Neuronal stem cell (in vitro differentiated cells): ENCODE measurements around the gene RIPOR3.
A peak's percentile ranks its signal among the peaks of the same experiment; 100 is the strongest.
"Not testable (repeated sequence)": the region's sequence is repeated elsewhere in the genome, so short reads cannot be mapped to it uniquely, and the experiment has no call there.

Experiments used
- DNase-seq: peaks from one replicate; pipeline ENCODE4 v3.0.0-alpha.2; 2013; ENCODE audit warnings: low spot score
- H2AFZ ChIP-seq: one replicate; pipeline ENCODE4 v1.6.1; 2013; ENCODE audit warnings: mild to moderate bottlenecking, low read length, inconsistent platforms
- H2AK5ac ChIP-seq: 2 replicates; pipeline ENCODE4 v1.6.1; 2013; ENCODE audit warnings: low read depth, mild to moderate bottlenecking, inconsistent platforms, low read length, moderate library complexity, mixed read lengths
- H2BK120ac ChIP-seq: 2 replicates; pipeline ENCODE4 v1.6.1; 2013; ENCODE audit warnings: low read depth, mild to moderate bottlenecking, inconsistent platforms, low read length, moderate library complexity, mixed read lengths
- H2BK12ac ChIP-seq: one replicate; pipeline ENCODE4 v1.6.1; 2013; ENCODE audit warnings: low read length, inconsistent platforms
- H2BK15ac ChIP-seq: 2 replicates; pipeline ENCODE4 v1.6.1; 2013; ENCODE audit warnings: mild to moderate bottlenecking, low read length, inconsistent platforms, mixed read lengths
- H2BK5ac ChIP-seq: one replicate; pipeline ENCODE4 v1.6.1; 2013; ENCODE audit warnings: inconsistent platforms, mild to moderate bottlenecking, low read length, moderate library complexity
- H3K14ac ChIP-seq: one replicate; pipeline ENCODE4 v1.6.1; 2013; ENCODE audit warnings: low read length, inconsistent platforms
- H3K18ac ChIP-seq: 2 replicates; pipeline ENCODE4 v1.6.1; 2013; ENCODE audit warnings: low read length, inconsistent platforms
- H3K23ac ChIP-seq: 2 replicates; pipeline ENCODE4 v1.6.1; 2013; ENCODE audit warnings: low read depth, mild to moderate bottlenecking, mixed read lengths, low read length, inconsistent platforms; ENCODE audit not compliant: poor library complexity
- H3K27ac ChIP-seq: replicated peaks from 3 replicates; pipeline ENCODE4 v1.5.1; 2013; ENCODE audit warnings: low read length, inconsistent platforms
- H3K27me3 ChIP-seq, 3 experiments: 2 replicates each; pipeline ENCODE4 v1.6.1; 2013; ENCODE audit warnings: low read length in 3 of 3, mild to moderate bottlenecking in 2 of 3, inconsistent platforms in 1 of 3, low read depth in 1 of 3, mixed read lengths in 1 of 3, moderate library complexity in 1 of 3; ENCODE audit not compliant: control insufficient read depth in 3 of 3, insufficient read depth in 3 of 3
- H3K36me3 ChIP-seq, 2 donors: replicated peaks in 1 of 2; 2 replicates each; pipeline ENCODE4 v1.6.1; 2013; ENCODE audit warnings: low read length in 2 of 2; ENCODE audit not compliant: control insufficient read depth in 2 of 2, insufficient read depth in 2 of 2
- H3K4ac ChIP-seq: 2 replicates; pipeline ENCODE4 v1.6.1; 2013; ENCODE audit warnings: inconsistent platforms, mild to moderate bottlenecking, low read length, moderate library complexity
- H3K4me1 ChIP-seq, 2 donors: 1 replicate in 1 of 2; 2 replicates in 1 of 2; pipeline ENCODE4 v1.6.1; 2013; ENCODE audit warnings: low read length in 2 of 2, low read depth in 1 of 2; ENCODE audit not compliant: control insufficient read depth in 2 of 2, insufficient read depth in 1 of 2
- H3K4me2 ChIP-seq: one replicate; pipeline ENCODE4 v1.6.1; 2013; ENCODE audit warnings: mild to moderate bottlenecking, low read length, inconsistent platforms; ENCODE audit not compliant: insufficient read depth, poor library complexity, severe bottlenecking
- H3K4me3 ChIP-seq, 2 donors: 2 replicates each; pipeline ENCODE4 v1.5.1; 2013; ENCODE audit warnings: low read length in 2 of 2, mild to moderate bottlenecking in 2 of 2, inconsistent platforms in 1 of 2, moderate library complexity in 1 of 2
- H3K79me1 ChIP-seq: one replicate; pipeline ENCODE4 v1.6.1; 2013; ENCODE audit warnings: low read depth, mild to moderate bottlenecking, inconsistent platforms, low read length, moderate library complexity
- H3K9ac ChIP-seq: one replicate; pipeline ENCODE4 v1.6.1; 2013; ENCODE audit warnings: mild to moderate bottlenecking, low read depth, low read length, inconsistent platforms; ENCODE audit not compliant: poor library complexity
- H3K9me3 ChIP-seq, 2 donors: replicated peaks in 1 of 2; 2 replicates each; pipeline versions ENCODE3 to v1.6.1; 2013; ENCODE audit warnings: low read length in 2 of 2, mild to moderate bottlenecking in 2 of 2, inconsistent platforms in 1 of 2, low read depth in 1 of 2, mixed read lengths in 1 of 2, moderate library complexity in 1 of 2; ENCODE audit not compliant: control insufficient read depth in 2 of 2, insufficient read depth in 1 of 2
- H4K8ac ChIP-seq: one replicate; pipeline ENCODE4 v1.6.1; 2013; ENCODE audit warnings: low read depth, mild to moderate bottlenecking, inconsistent platforms, low read length, moderate library complexity
- H4K91ac ChIP-seq: one replicate; pipeline ENCODE4 v1.6.1; 2013; ENCODE audit warnings: low read length, low read depth, mild to moderate bottlenecking, inconsistent platforms; ENCODE audit not compliant: poor library complexity
- WGBS, 2 donors: extraction: QIAGEN DNeasy Blood & Tissue Kit; methylation state at CpG; one replicate each; pipeline ENCODE4 v1.1.7; 2013; ENCODE audit warnings: missing lambda C conversion rate in 2 of 2, mixed read lengths in 1 of 2; ENCODE audit not compliant: insufficient read length in 2 of 2, insufficient replicate concordance in 1 of 2; ENCODE audit errors: extremely low coverage in 2 of 2; 5-methylcytosine and 5-hydroxymethylcytosine counted together

Gene RIPOR3

DNA sequence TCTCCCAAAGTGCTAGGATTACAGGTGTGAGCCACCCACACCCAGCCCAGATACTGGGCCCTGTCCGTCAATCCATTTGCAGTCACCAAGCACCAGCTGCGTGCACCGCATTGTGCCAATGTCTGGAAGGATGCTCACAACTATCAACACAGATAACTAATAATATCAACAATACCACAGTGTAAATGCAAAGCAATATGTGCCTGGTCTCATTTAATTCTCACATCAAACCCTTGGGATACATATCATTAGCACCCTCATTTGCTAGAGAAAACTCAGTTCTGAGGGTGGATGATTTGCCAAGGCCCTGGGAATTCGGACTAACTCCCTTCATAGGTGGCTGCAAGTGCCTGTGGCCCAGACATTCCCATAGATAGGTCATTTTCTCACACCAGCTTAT, 14.5 kb downstream of the RIPOR3 start:
- Histone ChIP-seq H2BK5ac (no peak overlapping the region), H3K36me3 (no peaks in the 10 kb centered on the region), H3K9ac (no peak overlapping the region), H3K4me2 (no peak overlapping the region), H3K18ac (no peak overlapping the region), H3K4me1 (peaks cover 4 to 5% of the 10 kb centered on the region in 2 donors), H3K4me3 (no peak overlapping the region), H3K79me1 (no peaks in the 10 kb centered on the region), H3K27me3 (no peaks in the 10 kb centered on the region), H3K9me3 (no peaks in the 10 kb centered on the region), H3K14ac (no peak overlapping the region), H2AK5ac (no peak overlapping the region), H4K91ac (no peak overlapping the region), H3K4ac (no peak overlapping the region), H3K23ac (no peak overlapping the region), H2BK120ac (no peak overlapping the region), H2AFZ (no peak overlapping the region), H2BK12ac (no peak overlapping the region), H2BK15ac (no peak overlapping the region), H3K27ac (no peak overlapping the region), H4K8ac (no peak overlapping the region)
- no peak for DNase-seq
- WGBS, 2 donors: no CpG with 5 or more reads among the region's 4 CpGs

DNA sequence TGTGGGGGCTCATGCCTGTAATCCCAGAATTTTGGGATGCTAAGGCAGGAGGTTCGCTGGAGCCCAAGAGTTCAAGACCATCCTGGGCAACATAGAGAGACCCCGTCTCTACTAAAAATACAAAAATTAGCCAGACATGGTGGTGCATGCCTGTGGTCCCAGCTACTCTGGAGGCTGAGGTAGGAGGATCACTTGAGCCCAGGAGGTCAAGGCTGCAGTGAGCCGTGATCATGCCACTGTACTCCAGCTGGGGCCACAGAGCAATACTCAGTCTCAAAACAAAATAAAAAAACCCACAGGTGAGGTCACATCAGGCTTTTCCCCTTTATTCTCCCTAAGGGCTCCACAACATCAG, 15.0 kb downstream of the RIPOR3 start:
- H3K14ac ChIP-seq, H4K8ac ChIP-seq, H3K27ac ChIP-seq: not testable (repeated sequence)

DNA sequence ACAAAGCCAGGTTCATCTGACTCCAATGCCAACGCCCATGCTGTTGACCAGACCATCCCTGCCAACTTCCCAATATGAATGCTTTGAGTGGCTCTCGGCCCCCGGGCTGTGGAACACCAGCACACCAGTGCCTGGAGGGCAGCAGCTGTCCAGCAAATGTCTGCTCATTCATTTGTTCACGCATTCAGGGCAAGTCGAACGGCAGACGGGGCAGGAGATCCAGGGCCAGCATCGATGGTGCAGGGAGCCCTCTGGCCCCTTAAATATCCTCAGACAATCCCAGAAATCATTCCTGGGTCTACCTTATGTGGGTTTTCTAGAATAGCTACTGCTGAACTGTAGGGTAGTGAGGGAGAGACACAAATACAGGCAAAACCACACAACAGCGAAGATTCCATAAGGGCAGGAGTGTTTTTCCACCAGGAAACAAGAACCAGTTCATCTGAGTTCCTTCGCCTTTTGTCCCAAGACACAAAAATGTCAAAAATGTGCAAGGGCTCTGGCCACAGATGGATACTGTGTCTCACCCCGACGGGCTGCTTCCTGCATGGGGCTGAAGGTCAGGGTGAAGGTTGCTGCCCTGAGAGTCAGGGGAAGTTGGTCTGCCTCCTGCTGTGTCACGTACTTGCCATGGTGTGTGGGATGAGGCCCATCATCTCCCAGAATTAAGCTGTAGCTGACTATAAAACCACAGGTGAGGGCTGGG, 15.5 kb downstream of the RIPOR3 start:
- no peak for DNase-seq

More for the DNA sequence above, 15.0 kb downstream of the RIPOR3 start:
- not testable (repeated sequence) for H4K91ac ChIP-seq, H3K18ac ChIP-seq, H3K23ac ChIP-seq, H3K36me3 ChIP-seq, H2AK5ac ChIP-seq, H2AFZ ChIP-seq, H3K9me3 ChIP-seq, H3K27me3 ChIP-seq, H3K4ac ChIP-seq, H3K9ac ChIP-seq, H3K79me1 ChIP-seq, H3K4me1 ChIP-seq, H2BK15ac ChIP-seq, H3K4me2 ChIP-seq, H3K4me3 ChIP-seq, DNase-seq, H2BK5ac ChIP-seq, H2BK120ac ChIP-seq, H2BK12ac ChIP-seq
- no CpG with 5 or more reads among the region's 3 CpGs for WGBS, 2 donors

DNA sequence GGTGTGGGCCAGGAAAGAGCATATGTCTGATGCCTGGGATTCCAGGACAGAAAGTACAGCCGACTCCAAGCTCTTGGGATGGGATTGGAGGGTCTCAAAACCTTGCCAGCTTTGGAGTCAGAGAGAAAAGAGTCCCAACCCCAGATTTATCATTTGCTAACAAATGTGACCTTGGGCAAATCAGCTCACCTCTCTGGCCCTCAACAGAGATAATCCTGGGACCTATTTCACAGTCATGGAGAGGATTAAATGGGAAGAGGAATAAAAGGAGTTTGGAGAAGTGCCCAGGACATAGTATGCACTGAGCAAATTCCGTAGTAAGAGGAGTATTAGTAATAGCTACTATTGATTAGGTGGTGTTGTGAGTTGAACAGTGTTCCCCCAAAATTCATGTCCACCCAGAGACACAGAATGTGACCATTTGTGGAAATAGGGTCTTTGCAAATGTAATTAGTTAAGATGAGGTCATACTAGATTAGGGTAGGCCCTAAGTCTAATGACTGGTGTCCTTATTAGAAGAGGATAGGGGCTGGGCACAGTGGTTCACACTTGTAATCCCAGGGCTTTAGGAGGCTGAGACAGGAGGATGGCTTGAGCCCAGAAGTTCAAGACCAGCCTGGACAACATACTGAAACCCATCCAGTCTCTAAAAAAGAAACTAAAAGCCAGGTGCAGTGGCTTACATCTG, 17.1 kb downstream of the RIPOR3 start:
- no peak overlapping the region for H3K27ac ChIP-seq
- no peak overlapping the region for H2BK5ac ChIP-seq
- no CpG with 5 or more reads among the region's 2 CpGs for WGBS, 2 donors
- no peak overlapping the region for H3K9ac ChIP-seq
- no peaks in the 10 kb centered on the region for H3K79me1 ChIP-seq
- no peak overlapping the region for H2BK15ac ChIP-seq
- H2BK12ac ChIP-seq: no peak overlapping the region
- no peak overlapping the region for H4K91ac ChIP-seq
- H3K4ac ChIP-seq: no peak overlapping the region
- no peak overlapping the region for H3K23ac ChIP-seq
- no peak for DNase-seq
- no peak overlapping the region for H2AFZ ChIP-seq
- no peaks in the 10 kb centered on the region for H3K9me3 ChIP-seq
- no peak overlapping the region for H3K14ac ChIP-seq
- H2BK120ac ChIP-seq: no peak overlapping the region
- no peak overlapping the region for H3K4me2 ChIP-seq
- no peak overlapping the region for H2AK5ac ChIP-seq
- no peak overlapping the region for H3K18ac ChIP-seq
- H3K4me1 ChIP-seq: peaks cover 2 to 5% of the 10 kb centered on the region in 2 donors
- no peaks in the 10 kb centered on the region for H3K27me3 ChIP-seq
- no peak overlapping the region for H3K4me3 ChIP-seq
- no peaks in the 10 kb centered on the region for H3K36me3 ChIP-seq
- H4K8ac ChIP-seq: no peak overlapping the region

More for the DNA sequence above, 15.5 kb downstream of the RIPOR3 start:
- no CpG with 5 or more reads among the region's 13 CpGs for WGBS, 2 donors
- H2AK5ac ChIP-seq: no peak overlapping the region
- H4K91ac ChIP-seq: no peak overlapping the region
- H3K4me3 ChIP-seq: no peak overlapping the region
- no peaks in the 10 kb centered on the region for H3K9me3 ChIP-seq
- no peak overlapping the region for H2BK12ac ChIP-seq
- no peak overlapping the region for H4K8ac ChIP-seq
- H3K4ac ChIP-seq: no peak overlapping the region
- no peak overlapping the region for H2BK15ac ChIP-seq
- no peak overlapping the region for H3K4me2 ChIP-seq
- H3K27ac ChIP-seq: no peak overlapping the region
- H2AFZ ChIP-seq: no peak overlapping the region
- H3K79me1 ChIP-seq: no peaks in the 10 kb centered on the region
- H3K18ac ChIP-seq: no peak overlapping the region
- H3K9ac ChIP-seq: no peak overlapping the region
- no peaks in the 10 kb centered on the region for H3K36me3 ChIP-seq
- H2BK120ac ChIP-seq: no peak overlapping the region
- no peaks in the 10 kb centered on the region for H3K27me3 ChIP-seq
- no peak overlapping the region for H2BK5ac ChIP-seq
- H3K23ac ChIP-seq: no peak overlapping the region
- peaks cover 4 to 5% of the 10 kb centered on the region in 2 donors for H3K4me1 ChIP-seq
- H3K14ac ChIP-seq: peak overlapping the region; percentile 47
